H1 (cell line): Measurements from ENCODE around the gene UBE3B. TPM values are rescaled to one million over a fixed set of nuclear protein-coding genes. Genes with fewer than 3 reads are reported as not detected.
A peak's percentile ranks its signal among the peaks of the same experiment; 100 is the strongest.

Source experiments
- BRCA1 ChIP-seq: IDR thresholded peaks from 2 replicates; pipeline ENCODE4 v1.6.1; 2012; ENCODE audit warnings: low read depth, low read length, improper control_type of control experiment
- CHD2 ChIP-seq: IDR thresholded peaks from 2 replicates; pipeline ENCODE4 v1.6.1; 2012; ENCODE audit warnings: low read length, improper control_type of control experiment
- CTBP2 ChIP-seq: IDR thresholded peaks from 2 replicates; pipeline ENCODE4 v1.7.0; 2011; ENCODE audit warnings: borderline replicate concordance, mild to moderate bottlenecking, moderate library complexity, mixed read lengths, low read length; ENCODE audit not compliant: insufficient read depth, insufficient read length
- HDAC2 ChIP-seq, 2 experiments: fragments of 300-600 bp in 1 of 2; sonication (generic) in 1 of 2; IDR thresholded peaks; 2 replicates each; pipeline ENCODE4 v1.6.1; 2011 to 2012; ENCODE audit warnings: low read depth in 2 of 2, low read length in 2 of 2, mild to moderate bottlenecking in 2 of 2, moderate library complexity in 2 of 2, borderline replicate concordance in 1 of 2, inconsistent platforms in 1 of 2
- NANOG ChIP-seq: IDR thresholded peaks from 2 replicates; pipeline ENCODE4 v1.6.1; 2011; ENCODE audit warnings: low read length, low read depth, mild to moderate bottlenecking, inconsistent platforms; ENCODE audit not compliant: insufficient read depth, poor library complexity, severe bottlenecking
- POU5F1 ChIP-seq: IDR thresholded peaks from 2 replicates; pipeline ENCODE4 v1.6.1; 2011; ENCODE audit warnings: low read depth, mild to moderate bottlenecking, low read length, moderate library complexity
- RBBP5 ChIP-seq: IDR thresholded peaks from 2 replicates; pipeline ENCODE4 v1.7.1; 2012; ENCODE audit warnings: low read depth, mild to moderate bottlenecking, inconsistent platforms, low read length, moderate library complexity, borderline replicate concordance
- SAP30 ChIP-seq: fragments of 300-600 bp; sonication (generic); IDR thresholded peaks from 2 replicates; pipeline ENCODE4 v1.7.1; 2012; ENCODE audit warnings: low read length, moderate library complexity, mild to moderate bottlenecking, inconsistent platforms; ENCODE audit not compliant: insufficient read depth, insufficient replicate concordance
- SP1 ChIP-seq: IDR thresholded peaks from 2 replicates; pipeline ENCODE4 v1.6.1; 2011; ENCODE audit warnings: low read depth, low read length
- SRF ChIP-seq: IDR thresholded peaks from 2 replicates; pipeline ENCODE4 v1.6.1; 2011; ENCODE audit warnings: mild to moderate bottlenecking, low read depth, low read length, moderate library complexity
- TAF1 ChIP-seq: IDR thresholded peaks from 2 replicates; pipeline ENCODE4 v1.6.1; 2011; ENCODE audit warnings: mild to moderate bottlenecking, low read depth, low read length
- TAF7 ChIP-seq: optimal IDR thresholded peaks from 2 replicates; pipeline ENCODE3; 2011; ENCODE audit warnings: low read depth, mild to moderate bottlenecking, inconsistent platforms, low read length, moderate library complexity, borderline replicate concordance
- TEAD4 ChIP-seq: IDR thresholded peaks from 2 replicates; pipeline ENCODE4 v1.6.1; 2012; ENCODE audit warnings: low read depth, low read length, inconsistent platforms, mixed read lengths
- YY1 ChIP-seq: IDR thresholded peaks from 2 replicates; pipeline ENCODE4 v1.6.1; 2011; ENCODE audit warnings: low read depth, mild to moderate bottlenecking, low read length
- polyA plus RNA-seq, 7 experiments: library from polyadenylated mRNA; depleted of rRNA in 3 of 7; stranded (reverse) in 5 of 7; unstranded in 2 of 7; fragments of >200 nt in 5 of 7; fragments of 200-250 nt in 2 of 7; gene quantifications; 1 replicate in 5 of 7; 2 replicates in 1 of 7; 4 replicates in 1 of 7; pipeline versions ENCODE4 v1.2.1 to v1.2.3, GENCODE V29; 2011 to 2013; ENCODE audit warnings: missing spikeins in 2 of 7, mixed read lengths in 2 of 7
- total RNA-seq: library from RNA; stranded (reverse); fragmentation: NEBNext Ultra II Directional; extraction: Animal tissue kit (Norgen Biotek cat#: 25700); gene quantifications from 2 replicates; pipeline ENCODE4 v1.2.1, GENCODE V29; 2021

The UBE3B gene
- total and polyA plus RNA-seq, 2 of the 8 experiments (the other 6 are each of a cell fraction or from before 2014, with no cell fraction given) = 14.0 to 21.1 TPM

GRCh38 chr12:109461846-109462756, 15.3 kb upstream of the UBE3B start (continued):
- TF ChIP-seq TAF1 (0 out of 2 replicates have a peak, but pooled peaks have one; percentile 27), BRCA1 (no peak), POU5F1 (no peak), YY1 (no peak), NANOG (no peak), SAP30 (no peak), SRF (no peak), TEAD4 (peak; percentile 54; the same call in 1 of the 2 replicates), HDAC2 (IDR thresholded peaks at IDR 0.05; ENCODE audit: borderline replicate concordance in 1 of 2, low read depth in 2 of 2, low read length in 2 of 2) (no peak), CTBP2 (no peak), RBBP5 (no peak), SP1 (no peak), CHD2 (no peak), TAF7 (peak; percentile 13)
